Esophagus squamous epithelium (tissue), 4 donors: ENCODE measurements around the gene KLHL4.

Experiments used
- POLR2A ChIP-seq, 4 donors: fragments of 450-650 bp; IDR thresholded peaks; one replicate each; pipeline ENCODE4 v1.6.1; 2017; ENCODE audit warnings: antibody characterized with exemption in 4 of 4, mild to moderate bottlenecking in 4 of 4, moderate library complexity in 3 of 4
- TF ChIP-seq, protein P1 (sequence below), 6 experiments: fragments of 450-650 bp in 4 of 6; fragments of 200-600 bp in 2 of 6; sonication (generic) in 2 of 6; IDR thresholded peaks; one replicate each; pipeline ENCODE4 v1.5.1; 2016 to 2019; ENCODE audit warnings: antibody characterized with exemption in 6 of 6, mild to moderate bottlenecking in 4 of 6, moderate library complexity in 4 of 6

DNA sequence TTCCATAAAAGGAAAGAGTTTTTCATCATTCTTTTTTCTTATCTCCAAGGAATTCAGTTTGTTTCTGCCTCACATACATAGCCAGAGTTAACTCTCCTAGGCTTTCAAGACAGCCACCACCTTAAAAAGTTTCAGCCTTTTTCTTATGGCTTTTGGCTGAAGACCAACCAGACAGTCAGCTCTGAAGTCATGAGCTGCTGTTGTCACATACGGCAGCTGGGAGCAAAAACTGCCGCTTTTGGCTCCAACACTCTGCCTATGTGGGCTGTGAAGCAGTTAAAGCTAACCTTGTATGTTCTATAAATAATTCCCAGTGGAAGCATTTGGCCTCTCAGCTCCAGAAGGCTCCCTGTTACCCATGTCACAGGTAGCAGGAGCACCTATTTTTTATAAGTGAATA is 104.1 kb downstream of the KLHL4 start:
- TF ChIP-seq, protein P1, sequence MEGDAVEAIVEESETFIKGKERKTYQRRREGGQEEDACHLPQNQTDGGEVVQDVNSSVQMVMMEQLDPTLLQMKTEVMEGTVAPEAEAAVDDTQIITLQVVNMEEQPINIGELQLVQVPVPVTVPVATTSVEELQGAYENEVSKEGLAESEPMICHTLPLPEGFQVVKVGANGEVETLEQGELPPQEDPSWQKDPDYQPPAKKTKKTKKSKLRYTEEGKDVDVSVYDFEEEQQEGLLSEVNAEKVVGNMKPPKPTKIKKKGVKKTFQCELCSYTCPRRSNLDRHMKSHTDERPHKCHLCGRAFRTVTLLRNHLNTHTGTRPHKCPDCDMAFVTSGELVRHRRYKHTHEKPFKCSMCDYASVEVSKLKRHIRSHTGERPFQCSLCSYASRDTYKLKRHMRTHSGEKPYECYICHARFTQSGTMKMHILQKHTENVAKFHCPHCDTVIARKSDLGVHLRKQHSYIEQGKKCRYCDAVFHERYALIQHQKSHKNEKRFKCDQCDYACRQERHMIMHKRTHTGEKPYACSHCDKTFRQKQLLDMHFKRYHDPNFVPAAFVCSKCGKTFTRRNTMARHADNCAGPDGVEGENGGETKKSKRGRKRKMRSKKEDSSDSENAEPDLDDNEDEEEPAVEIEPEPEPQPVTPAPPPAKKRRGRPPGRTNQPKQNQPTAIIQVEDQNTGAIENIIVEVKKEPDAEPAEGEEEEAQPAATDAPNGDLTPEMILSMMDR (IDR thresholded peaks at IDR 0.05): no peak
- no peak for TF ChIP-seq POLR2A (IDR thresholded peaks at IDR 0.05)
